Large intestine (tissue), 1 donor: Measurements from ENCODE around the gene GABRR1. TPM values are rescaled to one million over a fixed set of nuclear protein-coding genes. Genes with fewer than 3 reads are reported as not detected.

ENCODE experiments used
- polyA plus RNA-seq: library from polyadenylated mRNA; unstranded; fragments of 120-200 nt; gene quantifications from one replicate; pipeline ENCODE4 v1.2.1, GENCODE V29; 2013

The GABRR1 gene
- polyA plus RNA-seq, 1 donor = 0.06 TPM

Other genes with a start within 250 kb of the GABRR1 start
- 86.4 TPM for gene PNRC1, start 136.6 kb downstream of the GABRR1 start, polyA plus RNA-seq
- gene SRSF12, start 99.3 kb downstream of the GABRR1 start, polyA plus RNA-seq = 2.6 TPM
- 28.1 TPM for gene PM20D2, start 71.3 kb downstream of the GABRR1 start, polyA plus RNA-seq
- gene GABRR2, start 97.9 kb upstream of the GABRR1 start, polyA plus RNA-seq = 0.55 TPM
- gene UBE2J1, start 135.4 kb upstream of the GABRR1 start, polyA plus RNA-seq = 42.7 TPM
- gene RRAGD, start 194.9 kb upstream of the GABRR1 start, polyA plus RNA-seq = 60.9 TPM
- gene ANKRD6, start 215.8 kb upstream of the GABRR1 start, polyA plus RNA-seq = 9.8 TPM